Naive thymus-derived CD4-positive, alpha-beta T cell (primary cell): ENCODE data around the gene MEAK7. TPM values are rescaled to one million over a fixed set of nuclear protein-coding genes. Genes with fewer than 3 reads are reported as not detected.
A peak's percentile ranks its signal among the peaks of the same experiment; 100 is the strongest.

Source experiments
- ATAC-seq: fragments of 150-1000 bp; cut with Tn5 transposase; 2 replicates; pipeline ENCODE4 v1.10.0; 2021; ENCODE audit warnings: mild to moderate bottlenecking, moderate library complexity
- CTCF ChIA-PET: fragments of 350-600 bp; sonication (Branson Sonifier 250); formaldehyde crosslinking; loops from one replicate; lab custom pipeline; 2021; ENCODE audit warnings: antibody characterized with exemption; lab: Charles Lee
- POLR2A ChIA-PET: fragments of 350-600 bp; sonication (Branson Sonifier 250); formaldehyde crosslinking; loops from one replicate; lab custom pipeline; 2021; ENCODE audit warnings: antibody characterized with exemption, inconsistent platforms; lab: Charles Lee
- DNase-seq, 9 donors: peaks; one replicate each; pipeline versions ENCODE4 v3.0.0 to v3.0.0-alpha.2; 2020 to 2022; ENCODE audit warnings: mixed read lengths in 1 of 9
- H3K27ac ChIP-seq: one replicate; pipeline ENCODE4 v1.7.0; 2013; ENCODE audit warnings: mild to moderate bottlenecking, low read depth, low read length, moderate library complexity
- H3K27me3 ChIP-seq, 2 donors: one replicate each; pipeline ENCODE4 v1.7.0; 2013; ENCODE audit warnings: low read length in 2 of 2, mild to moderate bottlenecking in 2 of 2, moderate library complexity in 2 of 2; ENCODE audit not compliant: control insufficient read depth in 2 of 2, insufficient read depth in 2 of 2
- H3K36me3 ChIP-seq, 3 experiments: 1 replicate in 2 of 3; 2 replicates in 1 of 3; pipeline ENCODE4 v1.7.0; 2013; ENCODE audit warnings: low read length in 3 of 3, mild to moderate bottlenecking in 3 of 3, moderate library complexity in 1 of 3; ENCODE audit not compliant: insufficient read depth in 3 of 3, control insufficient read depth in 2 of 3
- H3K4me1 ChIP-seq, 2 donors: one replicate each; pipeline ENCODE4 v1.7.0; 2013; ENCODE audit warnings: low read length in 2 of 2, mild to moderate bottlenecking in 2 of 2, moderate library complexity in 1 of 2; ENCODE audit not compliant: control insufficient read depth in 2 of 2, insufficient read depth in 2 of 2
- H3K4me3 ChIP-seq: 2 replicates; pipeline ENCODE4 v1.7.0; 2013; ENCODE audit warnings: mild to moderate bottlenecking, low read length
- H3K9me3 ChIP-seq, 3 experiments: 1 replicate in 2 of 3; 2 replicates in 1 of 3; pipeline ENCODE4 v1.7.0; 2013; ENCODE audit warnings: low read length in 3 of 3; ENCODE audit not compliant: control insufficient read depth in 2 of 3
- H3K27ac Mint-ChIP-seq, 9 donors: one replicate each; pipeline ENCODE4 v1.8.0; 2020 to 2022; ENCODE audit warnings: mixed read lengths in 9 of 9, mild to moderate bottlenecking in 8 of 9, moderate library complexity in 5 of 9, inconsistent platforms in 2 of 9
- H3K27me3 Mint-ChIP-seq, 5 donors: one replicate each; pipeline ENCODE4 v1.8.0; 2021 to 2022; ENCODE audit warnings: mixed read lengths in 5 of 5, mild to moderate bottlenecking in 1 of 5
- H3K36me3 Mint-ChIP-seq, 5 donors: one replicate each; pipeline ENCODE4 v1.8.0; 2020 to 2022; ENCODE audit warnings: mixed read lengths in 5 of 5, mild to moderate bottlenecking in 3 of 5, inconsistent platforms in 1 of 5
- H3K4me1 Mint-ChIP-seq, 7 donors: one replicate each; pipeline ENCODE4 v1.8.0; 2020 to 2022; ENCODE audit warnings: mixed read lengths in 7 of 7, mild to moderate bottlenecking in 3 of 7, inconsistent platforms in 1 of 7
- H3K4me3 Mint-ChIP-seq, 10 donors: one replicate each; pipeline ENCODE4 v1.8.0; 2020 to 2022; ENCODE audit warnings: mild to moderate bottlenecking in 10 of 10, mixed read lengths in 10 of 10, moderate library complexity in 6 of 10, inconsistent platforms in 2 of 10
- H3K9me3 Mint-ChIP-seq, 11 donors: one replicate each; pipeline ENCODE4 v1.8.0; 2020 to 2022; ENCODE audit warnings: mixed read lengths in 11 of 11, mild to moderate bottlenecking in 4 of 11, inconsistent platforms in 1 of 11, moderate library complexity in 1 of 11
- intact Hi-C, 2 donors: fragments of 100-400 bp; cut with micrococcal nuclease; formaldehyde crosslinking; loops; one replicate each; pipeline ENCODE4 v1.15.1; 2023
- polyA plus RNA-seq, 2 donors: library from polyadenylated mRNA; unstranded; fragments of 300-500 nt; fragmentation: Illumina TruSeq; gene quantifications; one replicate each; pipeline ENCODE4 v1.2.3, GENCODE V29; 2021
- total RNA-seq, 6 experiments: library from RNA in 5 of 6; stranded (reverse) in 5 of 6; gene quantifications; 1 replicate in 5 of 6; 2 replicates in 1 of 6; pipeline ENCODE4 v1.2.3 and lab custom pipeline; 2021 to 2026

The MEAK7 gene
- total and polyA plus RNA-seq, 7 experiments from 2014 or later: 4.0 to 56.1 (median 9.3) TPM

DNA sequence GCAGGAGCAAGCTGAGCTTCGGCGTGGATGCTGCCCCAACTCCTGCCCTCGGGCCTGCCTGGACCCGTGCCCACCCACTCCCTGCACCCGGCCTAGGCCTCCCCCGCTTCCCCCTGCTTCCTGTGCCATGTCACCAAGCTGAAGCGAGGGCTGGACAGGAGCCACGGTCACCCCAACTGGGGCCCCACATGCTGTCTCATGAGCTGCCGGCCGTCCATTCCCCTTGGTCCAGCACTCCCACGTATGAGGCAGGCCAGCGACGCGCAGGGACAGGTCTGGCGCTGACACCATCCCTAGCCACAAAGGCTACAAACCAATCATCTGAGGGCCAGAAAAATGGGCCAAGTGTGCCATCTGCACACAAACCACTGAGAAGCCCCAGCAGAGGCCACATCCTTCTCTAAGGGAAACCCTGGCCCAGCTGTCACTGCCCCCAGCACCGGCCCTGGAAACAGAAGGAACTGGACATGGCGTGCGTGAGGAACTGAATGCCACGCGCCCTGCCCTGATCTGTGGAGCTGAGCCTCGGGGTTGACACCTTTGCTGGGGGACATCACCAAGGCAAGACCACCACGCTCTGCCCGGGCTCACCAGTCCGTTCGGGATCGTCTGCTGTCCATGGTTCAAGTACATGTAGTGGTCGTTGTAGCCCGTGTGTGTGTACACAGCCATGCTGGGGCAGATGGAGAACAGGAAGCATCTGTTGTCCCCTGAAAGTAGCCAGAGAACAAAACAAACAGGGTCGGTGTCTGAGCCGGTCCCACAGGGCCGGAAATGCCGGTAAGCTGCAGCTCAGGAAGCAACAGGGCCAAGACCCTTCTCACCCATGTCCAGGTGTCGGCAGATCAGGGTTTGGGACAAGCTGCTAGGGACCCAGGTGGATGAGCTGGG, 22.2 kb downstream of the MEAK7 start:
- no peak overlapping the region for H3K4me3 ChIP-seq
- peaks cover 0 to 52% (median 0%) of the 10 kb centered on the region in 3 experiments for H3K36me3 ChIP-seq
- no peak overlapping the region for H3K4me3 Mint-ChIP-seq
- H3K9me3 Mint-ChIP-seq: no peaks in the 10 kb centered on the region
- no peak overlapping the region for H3K27ac ChIP-seq
- no peaks in the 10 kb centered on the region for H3K27me3 Mint-ChIP-seq
- H3K27ac Mint-ChIP-seq: no peak overlapping the region
- H3K9me3 ChIP-seq: no peaks in the 10 kb centered on the region
- peaks cover 0 to 47% (median 19%) of the 10 kb centered on the region in 5 donors for H3K36me3 Mint-ChIP-seq
- intact Hi-C loops: loop anchor here in 1 of 2 donors (5.0 kb wide), 1 partner anchor 395 kb away; no protein-coding TSS in a partner anchor
- peaks cover 0 to 7% (median 0%) of the 10 kb centered on the region in 7 donors for H3K4me1 Mint-ChIP-seq
- DNase-seq: peak in 1 of 9 donors; percentile 16
- ChIA-PET CTCF (interaction anchor here (1.1 kb wide), 1 partner anchor 205 kb away, joined by 4 read pairs; no protein-coding TSS in a partner anchor), POLR2A (no interaction called here)
- no peaks in the 10 kb centered on the region for H3K4me1 ChIP-seq
- no peaks in the 10 kb centered on the region for H3K27me3 ChIP-seq
- ATAC-seq: no peak

DNA sequence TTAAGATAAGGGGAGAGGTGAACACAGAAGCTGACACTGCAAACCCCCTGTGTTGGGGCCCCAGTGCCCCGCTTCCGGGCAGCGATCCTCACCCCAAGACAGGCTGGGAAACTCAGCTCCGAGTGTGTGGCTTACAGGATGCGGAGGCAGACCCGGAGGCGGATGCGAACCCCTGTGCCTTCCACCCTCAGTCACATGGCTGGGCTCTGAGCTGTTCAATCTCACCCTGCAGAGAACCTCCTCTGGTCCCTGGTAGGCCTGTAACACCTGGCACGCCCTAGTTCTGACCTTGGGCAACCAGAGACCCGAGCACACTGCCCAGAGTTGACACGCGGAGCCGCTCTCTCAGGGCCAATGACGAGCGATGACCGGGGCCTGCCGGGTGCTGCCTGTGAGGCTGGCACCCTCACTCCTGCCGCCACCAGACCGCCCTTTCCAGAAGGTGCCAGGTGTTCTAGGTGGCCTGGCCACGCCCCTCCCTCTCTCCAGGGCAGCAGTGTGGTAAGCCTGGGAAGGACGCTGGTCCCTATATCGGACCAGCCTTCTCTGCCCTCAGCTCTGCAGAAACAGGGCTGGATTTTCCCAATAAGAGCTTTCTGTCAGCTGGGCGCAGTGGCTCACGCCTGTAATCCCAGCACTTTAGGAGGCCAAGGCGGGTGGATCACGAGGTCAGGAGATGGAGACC, 23.3 kb downstream of the MEAK7 start:
- POLR2A ChIA-PET: no interaction called here
- ATAC-seq (no peak), DNase-seq (peak in 1 of 9 donors; percentile 20)
- no peaks in the 10 kb centered on the region for H3K27me3 ChIP-seq
- intact Hi-C loops: loop anchor here in 1 of 2 donors (5.0 kb wide), 1 partner anchor 394 kb away; no protein-coding TSS in a partner anchor
- Mint-ChIP-seq H3K27ac (no peak overlapping the region), H3K4me3 (no peak overlapping the region), H3K27me3 (no peaks in the 10 kb centered on the region), H3K4me1 (peaks cover 0 to 11% (median 0%) of the 10 kb centered on the region in 7 donors), H3K36me3 (peaks cover 0 to 45% (median 16%) of the 10 kb centered on the region in 5 donors), H3K9me3 (no peaks in the 10 kb centered on the region)
- no peaks in the 10 kb centered on the region for H3K4me1 ChIP-seq
- no peak overlapping the region for H3K27ac ChIP-seq
- H3K36me3 ChIP-seq: peaks cover 0 to 43% (median 0%) of the 10 kb centered on the region in 3 experiments
- CTCF ChIA-PET: interaction anchor here (1.1 kb wide), 1 partner anchor 204 kb away, joined by 4 read pairs; no protein-coding TSS in a partner anchor
- no peak overlapping the region for H3K4me3 ChIP-seq
- H3K9me3 ChIP-seq: no peaks in the 10 kb centered on the region

DNA sequence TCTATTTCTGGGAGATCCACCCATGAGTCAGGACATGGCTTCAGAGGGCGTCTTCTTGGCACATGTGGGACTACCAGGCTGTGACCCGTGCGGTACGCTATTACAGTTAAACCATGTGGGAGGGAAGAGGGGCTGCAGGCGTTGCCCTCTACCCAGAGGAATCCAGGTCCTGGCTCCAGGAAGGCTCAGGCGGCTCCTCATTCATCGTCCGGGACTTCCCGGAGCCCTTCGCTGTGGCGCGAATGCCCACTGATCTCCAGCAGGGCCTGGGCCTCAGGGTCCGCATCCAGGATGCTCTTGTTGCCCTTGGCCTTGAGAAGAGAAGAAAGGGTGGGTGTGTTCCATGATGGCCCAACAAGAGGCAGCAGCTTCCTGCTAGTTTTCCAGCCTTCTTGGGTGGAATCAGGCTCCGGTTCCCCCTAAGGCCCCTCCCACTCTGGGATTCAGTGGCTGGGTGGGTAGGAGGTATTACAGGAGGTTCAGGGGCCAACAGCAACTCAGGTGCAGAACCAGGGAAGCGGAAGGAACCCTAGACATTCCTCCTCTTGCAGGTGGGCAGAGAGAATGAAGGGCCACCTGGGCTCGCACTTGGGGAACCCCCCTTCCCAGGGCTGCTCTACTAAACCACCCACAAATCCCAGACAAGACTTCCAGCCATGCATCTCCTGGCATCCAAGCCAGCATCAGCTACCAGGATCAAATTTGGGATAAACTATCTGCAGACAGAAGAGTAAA, 24.6 kb downstream of the MEAK7 start:
- Histone ChIP-seq H3K27ac (no peak overlapping the region), H3K4me3 (no peak overlapping the region), H3K4me1 (no peaks in the 10 kb centered on the region), H3K36me3 (peaks cover 0 to 40% (median 0%) of the 10 kb centered on the region in 3 experiments), H3K9me3 (no peaks in the 10 kb centered on the region), H3K27me3 (no peaks in the 10 kb centered on the region)
- intact Hi-C loops: loop anchor here in 1 of 2 donors (5.0 kb wide), 1 partner anchor 393 kb away; no protein-coding TSS in a partner anchor
- Mint-ChIP-seq H3K27ac (no peak overlapping the region), H3K36me3 (peaks cover 3 to 46% (median 21%) of the 10 kb centered on the region in 5 donors), H3K4me1 (peaks cover 0 to 22% (median 5%) of the 10 kb centered on the region in 7 donors), H3K9me3 (peaks cover 0 to 6% (median 0%) of the 10 kb centered on the region in 11 donors), H3K27me3 (no peaks in the 10 kb centered on the region), H3K4me3 (no peak overlapping the region)
- ATAC-seq (no peak), DNase-seq (peak in 1 of 9 donors; percentile 16)
- CTCF ChIA-PET: no interaction called here
- POLR2A ChIA-PET: interaction anchor here (0.7 kb wide), 1 partner anchor 115 kb away, joined by 4 read pairs; no protein-coding TSS in a partner anchor

DNA sequence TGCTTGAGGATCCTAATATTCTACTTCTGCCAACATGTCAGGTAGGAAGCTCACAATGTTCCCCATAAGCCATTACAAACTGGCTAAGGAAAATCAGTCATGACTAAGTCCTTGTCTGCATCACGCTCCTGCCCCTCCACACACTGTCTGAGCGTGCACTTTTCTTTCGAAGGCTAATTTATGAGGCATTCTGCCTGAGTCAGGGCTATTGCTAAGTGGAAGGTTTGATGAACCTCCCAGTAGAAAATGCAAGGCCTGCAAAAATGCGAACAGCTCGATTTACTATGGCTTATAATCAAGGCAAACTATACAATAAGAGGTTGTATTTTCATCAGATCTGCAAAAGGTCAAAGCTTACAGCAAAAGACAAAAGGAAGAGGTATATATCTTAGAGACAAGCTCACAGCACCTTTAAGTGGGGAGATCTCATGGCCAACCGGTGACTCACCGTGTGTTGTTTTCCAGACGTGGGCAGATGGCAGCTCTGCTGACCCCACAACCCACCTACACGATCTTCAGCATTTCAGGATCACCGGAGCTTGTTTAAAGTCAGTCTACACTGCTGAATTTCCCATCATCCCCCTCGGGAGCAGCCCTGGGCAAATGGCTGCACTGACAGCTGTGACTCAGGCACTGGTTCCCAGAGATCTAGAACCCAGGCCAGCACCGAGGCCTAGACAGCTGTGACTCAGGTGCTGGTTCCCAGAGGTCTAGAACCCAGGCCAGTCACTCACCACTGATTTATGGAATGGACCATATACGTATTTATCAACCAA, 26.1 kb downstream of the MEAK7 start:
- no peaks in the 10 kb centered on the region for H3K27me3 ChIP-seq
- ATAC-seq (no peak), DNase-seq (peak in 1 of 9 donors; percentile 19)
- no peaks in the 10 kb centered on the region for H3K4me1 ChIP-seq
- H3K36me3 Mint-ChIP-seq: peaks cover 8 to 54% (median 34%) of the 10 kb centered on the region in 5 donors
- ChIA-PET POLR2A (no interaction called here), CTCF (no interaction called here)
- no peaks in the 10 kb centered on the region for H3K9me3 ChIP-seq
- H3K4me1 Mint-ChIP-seq: peaks cover 0 to 25% (median 5%) of the 10 kb centered on the region in 7 donors
- peaks cover 0 to 34% (median 0%) of the 10 kb centered on the region in 3 experiments for H3K36me3 ChIP-seq
- H3K27ac Mint-ChIP-seq: peak overlapping the region in 1 of 9 donors; percentile 26
- intact Hi-C loops: no loop called here
- H3K4me3 Mint-ChIP-seq: no peak overlapping the region
- no peaks in the 10 kb centered on the region for H3K27me3 Mint-ChIP-seq
- peaks cover 0 to 17% (median 0%) of the 10 kb centered on the region in 11 donors for H3K9me3 Mint-ChIP-seq
- H3K27ac ChIP-seq: no peak overlapping the region
- H3K4me3 ChIP-seq: no peak overlapping the region

DNA sequence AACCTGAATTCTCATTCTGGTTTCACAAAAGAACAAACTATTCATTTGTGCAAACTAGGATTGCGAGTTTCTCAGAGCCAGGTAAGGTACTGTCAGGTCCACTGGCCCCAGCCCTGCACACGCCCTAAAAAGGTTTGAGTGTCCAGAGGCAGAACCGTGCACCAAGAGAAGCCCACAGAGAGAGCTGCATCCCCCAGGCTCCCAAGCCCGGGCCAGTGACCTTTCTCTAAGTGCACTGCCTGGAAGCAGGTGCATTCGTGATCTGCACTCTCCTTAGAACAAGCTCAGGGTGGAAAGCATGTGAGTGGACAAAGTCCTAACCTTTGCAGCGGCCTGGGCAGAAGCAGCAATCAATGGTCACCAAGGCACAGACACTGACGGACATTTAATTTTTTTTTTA, 26.8 kb downstream of the MEAK7 start:
- Mint-ChIP-seq H3K4me1 (peaks cover 0 to 25% (median 5%) of the 10 kb centered on the region in 7 donors), H3K27me3 (no peaks in the 10 kb centered on the region), H3K9me3 (peaks cover 0 to 17% (median 0%) of the 10 kb centered on the region in 11 donors), H3K36me3 (peaks cover 11 to 57% (median 41%) of the 10 kb centered on the region in 5 donors), H3K4me3 (no peak overlapping the region), H3K27ac (no peak overlapping the region)
- Histone ChIP-seq H3K4me1 (no peaks in the 10 kb centered on the region), H3K4me3 (no peak overlapping the region), H3K36me3 (peaks cover 0 to 27% (median 0%) of the 10 kb centered on the region in 3 experiments), H3K9me3 (no peaks in the 10 kb centered on the region), H3K27ac (no peak overlapping the region), H3K27me3 (no peaks in the 10 kb centered on the region)
- ChIA-PET POLR2A (no interaction called here), CTCF (no interaction called here)
- ATAC-seq (no peak), DNase-seq (no peak)
- intact Hi-C loops: no loop called here
